Tibial nerve (tissue), 4 donors: ENCODE results near the gene CRAT.

Experiments
- EP300 ChIP-seq, 2 donors: sonication (generic); formaldehyde crosslinking; IDR thresholded peaks; one replicate each; pipeline ENCODE4 v1.6.1; 2017; ENCODE audit warnings: antibody characterized with exemption in 2 of 2, mild to moderate bottlenecking in 1 of 2
- TF ChIP-seq, protein P1 (sequence below), 5 experiments: fragments of 200-600 bp in 3 of 5; fragments of 450-650 bp in 2 of 5; sonication (generic) in 3 of 5; IDR thresholded peaks; one replicate each; pipeline ENCODE4 v1.5.1; 2016 to 2019; ENCODE audit warnings: antibody characterized with exemption in 5 of 5, mild to moderate bottlenecking in 3 of 5, moderate library complexity in 2 of 5

DNA sequence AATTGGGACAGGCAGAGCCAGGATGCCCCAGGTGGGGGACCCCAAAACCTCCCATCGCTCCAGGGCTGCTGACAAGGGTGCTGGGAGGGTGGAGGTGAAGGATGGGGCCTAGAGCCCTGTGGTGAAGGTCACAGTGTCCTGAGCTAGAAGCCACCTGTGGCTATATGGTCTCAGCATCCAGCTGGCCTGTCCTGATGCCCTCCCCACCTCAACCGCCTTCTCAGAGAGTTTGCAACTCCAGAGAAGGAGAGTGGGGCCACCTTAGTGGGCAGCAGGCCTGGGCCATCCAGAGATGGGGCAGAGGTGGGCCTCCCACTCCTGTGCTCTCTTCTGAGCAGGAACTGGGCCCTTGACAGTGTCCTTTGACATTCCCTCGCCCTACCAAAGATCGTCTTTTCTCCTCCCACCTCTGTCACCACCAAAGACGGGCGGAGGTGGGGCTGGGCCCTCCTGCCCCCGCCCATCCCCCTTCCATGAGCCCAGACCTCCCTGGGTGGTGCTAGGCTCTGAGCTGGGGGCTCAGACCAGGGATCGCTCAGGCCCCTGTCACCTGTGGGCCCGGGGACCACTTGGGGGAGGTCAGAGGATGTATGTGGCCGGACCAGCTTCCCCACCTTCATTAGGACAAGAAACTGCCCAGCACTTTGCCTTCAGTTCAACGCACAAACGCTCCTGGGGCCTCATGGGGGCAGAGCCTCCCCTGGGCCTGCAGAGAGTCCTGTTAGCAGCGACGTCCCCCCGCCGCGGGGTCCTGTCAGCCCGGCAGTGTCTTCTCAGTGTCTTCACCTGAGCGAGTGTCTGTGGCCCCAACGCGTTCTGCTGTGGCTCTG, 39.7 kb downstream of the CRAT start:
- no peak for TF ChIP-seq EP300 (IDR thresholded peaks at IDR 0.05)
- TF ChIP-seq, protein P1, sequence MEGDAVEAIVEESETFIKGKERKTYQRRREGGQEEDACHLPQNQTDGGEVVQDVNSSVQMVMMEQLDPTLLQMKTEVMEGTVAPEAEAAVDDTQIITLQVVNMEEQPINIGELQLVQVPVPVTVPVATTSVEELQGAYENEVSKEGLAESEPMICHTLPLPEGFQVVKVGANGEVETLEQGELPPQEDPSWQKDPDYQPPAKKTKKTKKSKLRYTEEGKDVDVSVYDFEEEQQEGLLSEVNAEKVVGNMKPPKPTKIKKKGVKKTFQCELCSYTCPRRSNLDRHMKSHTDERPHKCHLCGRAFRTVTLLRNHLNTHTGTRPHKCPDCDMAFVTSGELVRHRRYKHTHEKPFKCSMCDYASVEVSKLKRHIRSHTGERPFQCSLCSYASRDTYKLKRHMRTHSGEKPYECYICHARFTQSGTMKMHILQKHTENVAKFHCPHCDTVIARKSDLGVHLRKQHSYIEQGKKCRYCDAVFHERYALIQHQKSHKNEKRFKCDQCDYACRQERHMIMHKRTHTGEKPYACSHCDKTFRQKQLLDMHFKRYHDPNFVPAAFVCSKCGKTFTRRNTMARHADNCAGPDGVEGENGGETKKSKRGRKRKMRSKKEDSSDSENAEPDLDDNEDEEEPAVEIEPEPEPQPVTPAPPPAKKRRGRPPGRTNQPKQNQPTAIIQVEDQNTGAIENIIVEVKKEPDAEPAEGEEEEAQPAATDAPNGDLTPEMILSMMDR (IDR thresholded peaks at IDR 0.05) = no peak
